Measurements from ENCODE around the gene NPLOC4. TPM values are rescaled to one million over a fixed set of nuclear protein-coding genes. Genes with fewer than 3 reads are reported as not detected.
A peak's percentile ranks its signal among the peaks of the same experiment; 100 is the strongest.

Gene NPLOC4
- total and polyA plus RNA-seq, 9 of the 15 experiments (the other 6 are each of a cell fraction or from before 2014, with no cell fraction given): 1.5 to 116 (median 64.5) TPM

GRCh38 chr17:81519284-81520020 lies 117.5 kb downstream of the NPLOC4 start (continued):
- TF ChIP-seq CHD7 (IDR thresholded peaks at IDR 0.05; ENCODE audit: low read depth, low read length): no peak
- TF ChIP-seq HEY1 (CRISPR knock-in tag; IDR thresholded peaks at IDR 0.05; ENCODE audit: borderline replicate concordance): no peak
- no peak for TF ChIP-seq MAFF (IDR thresholded peaks at IDR 0.05; ENCODE audit: low read length)
- no peak for TF ChIP-seq CHD1 (IDR thresholded peaks at IDR 0.05; ENCODE audit: low read length)
- no peak for TF ChIP-seq MCM3 (IDR thresholded peaks at IDR 0.05)
- TF ChIP-seq ZNF408 (CRISPR knock-in tag; IDR thresholded peaks at IDR 0.05; ENCODE audit: low read depth): no peak
- no peak for TF ChIP-seq HMBOX1 (IDR thresholded peaks at IDR 0.05)
- no peak for TF ChIP-seq GMEB1 (CRISPR knock-in tag; IDR thresholded peaks at IDR 0.05)
- no peak for TF ChIP-seq ATF2 (CRISPR knock-in tag; IDR thresholded peaks at IDR 0.05)
- TF ChIP-seq FOXA1 (IDR thresholded peaks at IDR 0.05; ENCODE audit: borderline replicate concordance): no peak
- no peak for TF ChIP-seq ESRRA (IDR thresholded peaks at IDR 0.05; ENCODE audit: borderline replicate concordance, low read depth)
- peak; percentile 90 for TF ChIP-seq FOSL1 (tag; conservative IDR thresholded peaks at IDR 0.05)
- no peak for TF ChIP-seq CBFB (CRISPR knock-in tag; IDR thresholded peaks at IDR 0.05)

Data from K562 (cell line).